Measurements from ENCODE around the gene RPL22. TPM values are rescaled to one million over a fixed set of nuclear protein-coding genes. Genes with fewer than 3 reads are reported as not detected.
"Not testable (repeated sequence)": the region's sequence is repeated elsewhere in the genome, so short reads cannot be mapped to it uniquely, and the experiment has no call there.

Gene RPL22
- polyA plus RNA-seq, 3 donors, result 624 to 731 (median 653) TPM

GRCh38 chr1:6234502-6235295 lies 35.3 kb upstream of the RPL22 start:
- DNase-seq (ENCODE audit: low read depth in 3 of 3, low spot score in 2 of 3), result no peak

GRCh38 chr1:6233376-6233775 lies 34.0 kb upstream of the RPL22 start:
- no peak for DNase-seq (ENCODE audit: low read depth in 3 of 3, low spot score in 2 of 3)

GRCh38 chr1:6225651-6226050 lies 26.3 kb upstream of the RPL22 start:
- DNase-seq (ENCODE audit: low read depth in 3 of 3, low spot score in 2 of 3), result no peak

GRCh38 chr1:6224718-6225117 lies 25.3 kb upstream of the RPL22 start:
- no peak for DNase-seq (ENCODE audit: low read depth in 3 of 3, low spot score in 2 of 3)

GRCh38 chr1:6223617-6224016 lies 24.2 kb upstream of the RPL22 start:
- no peak for DNase-seq (ENCODE audit: low read depth in 3 of 3, low spot score in 2 of 3)

GRCh38 chr1:6222636-6223035 lies 23.2 kb upstream of the RPL22 start:
- no peak for DNase-seq (ENCODE audit: low read depth in 3 of 3, low spot score in 2 of 3)

- no peak for DNase-seq (ENCODE audit: low read depth in 3 of 3, low spot score in 2 of 3)
Measured at GRCh38 chr1:6221210-6221784, 21.9 kb upstream of the RPL22 start.

- no peak for DNase-seq (ENCODE audit: low read depth in 3 of 3, low spot score in 2 of 3)
Measured at GRCh38 chr1:6220236-6220635, 20.8 kb upstream of the RPL22 start.

- not testable (repeated sequence) for DNase-seq (ENCODE audit: low read depth in 3 of 3, low spot score in 2 of 3)
Measured at GRCh38 chr1:6219641-6220040, 20.2 kb upstream of the RPL22 start.

GRCh38 chr1:6218375-6219164 lies 19.2 kb upstream of the RPL22 start:
- DNase-seq (ENCODE audit: low read depth in 3 of 3, low spot score in 2 of 3), result no peak

GRCh38 chr1:6212193-6212959 lies 13.0 kb upstream of the RPL22 start:
- DNase-seq (ENCODE audit: low read depth in 3 of 3, low spot score in 2 of 3), result no peak

GRCh38 chr1:6211731-6212130 lies 12.3 kb upstream of the RPL22 start:
- no peak for DNase-seq (ENCODE audit: low read depth in 3 of 3, low spot score in 2 of 3)

- DNase-seq (ENCODE audit: low read depth in 3 of 3, low spot score in 2 of 3), result no peak
Measured at GRCh38 chr1:6210591-6211355, 11.4 kb upstream of the RPL22 start.

GRCh38 chr1:6209661-6210580 lies 10.5 kb upstream of the RPL22 start:
- DNase-seq (ENCODE audit: low read depth in 3 of 3, low spot score in 2 of 3), result no peak

- no peak for DNase-seq (ENCODE audit: low read depth in 3 of 3, low spot score in 2 of 3)
Measured at GRCh38 chr1:6208723-6209660, 9.6 kb upstream of the RPL22 start.

GRCh38 chr1:6207921-6208320 lies 8.5 kb upstream of the RPL22 start:
- DNase-seq (ENCODE audit: low read depth in 3 of 3, low spot score in 2 of 3), result no peak

GRCh38 chr1:6207075-6207885 lies 7.9 kb upstream of the RPL22 start:
- no peak for DNase-seq (ENCODE audit: low read depth in 3 of 3, low spot score in 2 of 3)

All from right renal cortex interstitium (tissue), 3 donors.